Measurements from ENCODE around the gene MATN4.

MATN4 gene

DNA sequence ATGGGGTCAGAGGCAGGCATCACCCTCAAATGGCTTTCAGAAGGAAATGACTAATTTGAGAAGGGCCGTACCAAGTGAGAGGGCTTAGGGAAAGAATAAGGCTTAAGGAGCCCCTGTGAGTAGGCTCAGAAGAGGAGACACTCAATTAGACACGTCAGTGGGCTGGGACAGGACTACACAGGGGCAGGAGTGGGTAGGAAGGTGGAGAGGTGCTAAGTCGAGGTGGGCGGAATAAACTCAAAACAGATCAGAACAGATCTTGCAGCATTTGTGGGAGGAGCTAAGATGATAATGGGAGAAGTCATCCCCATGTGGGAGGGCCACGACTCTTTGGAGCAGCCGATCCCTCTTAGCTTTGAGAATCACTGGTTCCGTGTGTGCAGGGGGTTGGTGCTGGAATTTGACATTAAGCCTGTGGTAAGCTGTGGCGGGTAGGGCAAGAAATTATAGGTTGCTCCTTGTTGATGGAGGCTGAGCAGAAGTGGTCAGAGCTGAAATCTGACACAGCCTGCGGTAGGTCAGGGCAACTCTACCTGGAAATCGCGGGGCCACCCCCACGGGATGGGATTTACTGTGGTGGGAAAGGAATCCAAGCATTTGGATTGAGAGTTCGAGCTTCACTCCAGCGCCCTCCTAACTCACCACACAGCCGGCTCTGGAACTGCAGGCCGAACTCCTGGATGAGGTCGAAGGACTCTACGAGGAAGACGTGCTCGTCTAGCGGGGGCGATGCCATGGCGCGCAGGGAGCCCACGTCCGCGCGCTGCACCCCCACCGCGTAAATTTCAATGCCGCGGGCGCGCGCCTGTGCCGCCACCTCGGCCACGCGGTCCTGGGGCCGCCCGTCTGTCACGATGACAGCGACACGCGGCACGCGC lies 4.3 kb downstream of the MATN4 start:
- no peak overlapping the region for H3K27ac ChIP-seq
- TF ChIP-seq, protein P1, sequence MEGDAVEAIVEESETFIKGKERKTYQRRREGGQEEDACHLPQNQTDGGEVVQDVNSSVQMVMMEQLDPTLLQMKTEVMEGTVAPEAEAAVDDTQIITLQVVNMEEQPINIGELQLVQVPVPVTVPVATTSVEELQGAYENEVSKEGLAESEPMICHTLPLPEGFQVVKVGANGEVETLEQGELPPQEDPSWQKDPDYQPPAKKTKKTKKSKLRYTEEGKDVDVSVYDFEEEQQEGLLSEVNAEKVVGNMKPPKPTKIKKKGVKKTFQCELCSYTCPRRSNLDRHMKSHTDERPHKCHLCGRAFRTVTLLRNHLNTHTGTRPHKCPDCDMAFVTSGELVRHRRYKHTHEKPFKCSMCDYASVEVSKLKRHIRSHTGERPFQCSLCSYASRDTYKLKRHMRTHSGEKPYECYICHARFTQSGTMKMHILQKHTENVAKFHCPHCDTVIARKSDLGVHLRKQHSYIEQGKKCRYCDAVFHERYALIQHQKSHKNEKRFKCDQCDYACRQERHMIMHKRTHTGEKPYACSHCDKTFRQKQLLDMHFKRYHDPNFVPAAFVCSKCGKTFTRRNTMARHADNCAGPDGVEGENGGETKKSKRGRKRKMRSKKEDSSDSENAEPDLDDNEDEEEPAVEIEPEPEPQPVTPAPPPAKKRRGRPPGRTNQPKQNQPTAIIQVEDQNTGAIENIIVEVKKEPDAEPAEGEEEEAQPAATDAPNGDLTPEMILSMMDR (conservative IDR thresholded peaks at IDR 0.05) = no peak
- TF ChIP-seq ZFX (IDR thresholded peaks at IDR 0.05) = no peak

- no peak overlapping the region for H3K27ac ChIP-seq
- TF ChIP-seq ZFX (IDR thresholded peaks at IDR 0.05) = no peak
- TF ChIP-seq, protein P1 (conservative IDR thresholded peaks at IDR 0.05) = no peak
Measured at GRCh38 chr20:45301824-45302271, 6.3 kb downstream of the MATN4 start.

DNA sequence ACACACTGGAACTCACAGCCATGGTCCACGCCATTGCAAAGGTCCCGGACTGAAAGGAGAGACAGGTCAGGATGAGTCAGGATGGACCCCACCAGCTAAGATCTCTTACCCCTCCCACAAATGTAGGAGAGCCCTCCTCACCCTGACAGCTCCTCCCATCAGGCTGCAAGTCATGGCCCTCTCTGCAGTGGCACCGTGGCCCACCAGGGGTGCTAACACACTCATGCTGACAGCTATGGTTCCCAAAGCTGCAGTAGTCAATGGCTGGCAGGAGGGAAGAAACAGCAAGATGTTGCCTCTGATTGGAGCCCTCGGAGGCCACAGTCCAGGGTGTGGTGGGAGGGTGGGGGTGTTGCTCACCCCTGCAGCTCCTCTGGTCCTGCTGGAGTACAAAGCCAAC lies 7.1 kb downstream of the MATN4 start:
- TF ChIP-seq ZFX (IDR thresholded peaks at IDR 0.05) = no peak
- TF ChIP-seq, protein P1 (conservative IDR thresholded peaks at IDR 0.05) = peak; percentile 43
- H3K27ac ChIP-seq = no peak overlapping the region

DNA sequence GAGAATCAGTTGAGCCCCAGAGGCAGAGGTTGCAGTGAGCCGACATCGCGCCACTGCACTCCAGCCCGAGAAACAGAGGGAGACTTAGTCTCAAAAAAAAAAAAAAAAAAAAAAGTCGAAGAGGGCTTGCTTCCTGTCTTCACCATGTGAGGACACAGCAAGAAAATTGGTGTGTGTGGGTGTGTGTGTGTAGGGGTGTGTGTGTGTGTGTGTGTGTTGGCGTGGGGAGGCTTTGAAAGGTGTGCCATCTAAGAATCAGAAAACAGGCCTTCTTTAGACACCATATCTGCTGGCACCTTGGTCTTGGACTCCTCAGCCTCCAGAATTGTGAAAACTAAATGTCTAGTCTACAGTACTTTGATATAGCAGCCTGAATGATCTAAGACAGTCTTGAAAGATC lies 8.3 kb downstream of the MATN4 start:
- H3K27ac ChIP-seq = no peak overlapping the region
- TF ChIP-seq, protein P1 (conservative IDR thresholded peaks at IDR 0.05) = no peak
- no peak for TF ChIP-seq ZFX (IDR thresholded peaks at IDR 0.05)

GRCh38 chr20:45297786-45298497 lies 10.2 kb downstream of the MATN4 start:
- no peak for TF ChIP-seq ZFX (IDR thresholded peaks at IDR 0.05)
- TF ChIP-seq, protein P1 (conservative IDR thresholded peaks at IDR 0.05) = no peak
- no peak overlapping the region for H3K27ac ChIP-seq

DNA sequence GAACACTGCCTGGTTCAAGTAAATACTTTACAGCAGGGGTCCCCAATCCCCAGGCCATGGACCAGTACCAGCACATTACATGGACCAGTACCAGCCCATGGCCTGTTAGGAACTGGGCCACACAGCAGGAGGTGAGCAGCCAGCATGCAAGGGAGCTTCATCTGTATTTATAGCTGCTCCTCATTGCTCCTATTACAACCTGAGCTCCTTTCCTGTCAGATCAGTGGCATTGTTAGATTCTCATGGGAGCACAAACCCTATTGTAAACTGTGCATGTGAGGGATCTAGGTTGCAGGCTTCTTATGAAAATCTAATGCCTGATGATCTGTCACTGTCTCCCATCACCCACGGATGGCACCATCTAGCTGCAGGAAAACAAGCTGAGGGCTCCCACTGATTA lies 13.4 kb downstream of the MATN4 start:
- H3K27ac ChIP-seq = no peak overlapping the region
- TF ChIP-seq ZFX (IDR thresholded peaks at IDR 0.05) = no peak
- TF ChIP-seq, protein P1 (conservative IDR thresholded peaks at IDR 0.05) = no peak

GRCh38 chr20:45294003-45294368 lies 14.1 kb downstream of the MATN4 start:
- H3K27ac ChIP-seq = peak overlapping the region; percentile 66; the same call in 1 of the 2 replicates
- TF ChIP-seq, protein P1 (conservative IDR thresholded peaks at IDR 0.05) = peak; percentile 52
- TF ChIP-seq ZFX (IDR thresholded peaks at IDR 0.05) = no peak

Measured in C4-2B (cell line).